Neural progenitor cell (in vitro differentiated cells): ENCODE data around the gene FCMR. TPM values are rescaled to one million over a fixed set of nuclear protein-coding genes. Genes with fewer than 3 reads are reported as not detected.

Experiments used
- DNase-seq: peaks from one replicate; pipeline ENCODE4 v3.0.0-alpha.2; 2016; ENCODE audit warnings: low spot score
- H2AFZ ChIP-seq: fragments of 200-600 bp; sonication (generic); replicated peaks from 2 replicates; pipeline ENCODE4 v1.6.1; 2016; ENCODE audit warnings: antibody characterized with exemption
- H3F3A ChIP-seq: fragments of 200-600 bp; sonication (generic); 2 replicates; pipeline ENCODE4 v1.6.1; 2016; ENCODE audit warnings: antibody characterized with exemption, low read depth
- H3K27ac ChIP-seq: fragments of 200-600 bp; sonication (generic); 2 replicates; pipeline ENCODE4 v1.5.1; 2016; ENCODE audit warnings: mild to moderate bottlenecking
- H3K27me3 ChIP-seq: fragments of 200-600 bp; sonication (generic); 2 replicates; pipeline ENCODE4 v1.6.1; 2016; ENCODE audit warnings: mild to moderate bottlenecking, moderate library complexity
- H3K36me3 ChIP-seq: fragments of 200-600 bp; sonication (generic); 2 replicates; pipeline ENCODE4 v1.5.1; 2016
- H3K4me1 ChIP-seq: fragments of 200-600 bp; sonication (generic); 2 replicates; pipeline ENCODE4 v1.6.1; 2016; ENCODE audit warnings: mixed run types
- H3K4me2 ChIP-seq: fragments of 200-600 bp; sonication (generic); 2 replicates; pipeline ENCODE4 v1.6.1; 2016
- H3K4me3 ChIP-seq: fragments of 200-600 bp; sonication (generic); 2 replicates; pipeline ENCODE4 v1.5.1; 2016
- H3K79me2 ChIP-seq: fragments of 200-600 bp; sonication (generic); 2 replicates; pipeline ENCODE4 v1.6.1; 2016; ENCODE audit warnings: low read depth
- H3K9ac ChIP-seq: fragments of 200-600 bp; sonication (generic); 2 replicates; pipeline ENCODE4 v1.6.1; 2016
- H3K9me3 ChIP-seq: fragments of 200-600 bp; sonication (generic); 2 replicates; pipeline ENCODE4 v1.5.1; 2016; ENCODE audit warnings: low read depth
- H4K20me1 ChIP-seq: fragments of 200-600 bp; sonication (generic); 2 replicates; pipeline ENCODE4 v1.6.1; 2016; ENCODE audit warnings: low read depth
- H3K27ac Mint-ChIP-seq: 3 replicates; pipeline ENCODE4 v1.8.0; 2021; ENCODE audit warnings: mixed read lengths
- H3K27me3 Mint-ChIP-seq: 2 replicates; pipeline ENCODE4 v1.8.0; 2022; ENCODE audit warnings: low read depth, mild to moderate bottlenecking, inconsistent platforms, moderate library complexity, mixed read lengths; ENCODE audit not compliant: insufficient read depth
- H3K36me3 Mint-ChIP-seq: 3 replicates; pipeline ENCODE4 v1.8.0; 2021; ENCODE audit warnings: mixed read lengths
- H3K4me1 Mint-ChIP-seq: 3 replicates; pipeline ENCODE4 v1.8.0; 2021; ENCODE audit warnings: mixed read lengths
- H3K4me3 Mint-ChIP-seq: 3 replicates; pipeline ENCODE4 v1.8.0; 2021; ENCODE audit warnings: mild to moderate bottlenecking, moderate library complexity, mixed read lengths
- H3K9me3 Mint-ChIP-seq: 3 replicates; pipeline ENCODE4 v1.8.0; 2020; ENCODE audit warnings: mixed read lengths
- CTCF ChIP-seq: fragments of 200-600 bp; sonication (generic); IDR thresholded peaks from 2 replicates; pipeline ENCODE4 v1.5.1; 2017; ENCODE audit warnings: antibody characterized with exemption, mild to moderate bottlenecking
- EZH2 ChIP-seq: fragments of 200-600 bp; sonication (generic); IDR thresholded peaks from 2 replicates; pipeline ENCODE4 v1.6.1; 2017; ENCODE audit warnings: antibody characterized with exemption, mild to moderate bottlenecking, moderate library complexity
- EZH2phosphoT487 ChIP-seq: fragments of 200-600 bp; sonication (generic); IDR thresholded peaks from 2 replicates; pipeline ENCODE4 v1.6.1; 2017; ENCODE audit warnings: antibody characterized with exemption
- total RNA-seq: library from RNA; depleted of rRNA; stranded (reverse); fragments of >200 nt; gene quantifications from 2 replicates; pipeline ENCODE4 v1.2.3, GENCODE V29; 2015; ENCODE audit warnings: low replicate concordance

Gene FCMR
- total RNA-seq, 1 donor from 2014 or later: not detected

DNA sequence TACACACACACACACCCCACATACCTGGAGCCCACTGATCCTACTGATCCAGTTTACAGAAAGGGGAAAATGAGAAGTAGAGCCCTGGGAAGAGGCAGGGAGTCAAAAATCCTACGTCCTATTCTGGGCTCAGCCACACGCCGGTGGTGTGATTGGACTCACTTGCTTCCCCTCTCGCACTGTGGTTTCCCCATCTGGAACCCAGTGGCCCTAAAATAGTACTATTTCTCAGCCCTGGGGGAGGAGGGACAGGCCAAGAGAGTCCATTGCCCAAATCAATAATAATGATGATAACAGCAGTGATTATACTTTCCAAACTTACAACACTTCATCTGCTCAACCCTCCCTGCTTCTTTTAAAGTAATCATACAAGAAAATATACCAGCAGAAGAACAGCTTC, 27.5 kb upstream of the FCMR start:
- Mint-ChIP-seq H3K27ac (no peak overlapping the region), H3K36me3 (no peaks in the 10 kb centered on the region), H3K27me3 (peaks cover 8% of the 10 kb centered on the region), H3K4me3 (no peak overlapping the region), H3K4me1 (no peaks in the 10 kb centered on the region), H3K9me3 (no peaks in the 10 kb centered on the region)
- H3K4me3 ChIP-seq: no peak overlapping the region
- H3K36me3 ChIP-seq: no peaks in the 10 kb centered on the region
- no peaks in the 10 kb centered on the region for H3K27me3 ChIP-seq
- no peaks in the 10 kb centered on the region for H3K79me2 ChIP-seq
- H3K27ac ChIP-seq: no peak overlapping the region
- H3K9ac ChIP-seq: no peak overlapping the region
- H3K4me2 ChIP-seq: no peak overlapping the region
- H3K9me3 ChIP-seq: no peaks in the 10 kb centered on the region
- no peaks in the 10 kb centered on the region for H3F3A ChIP-seq
- H3K4me1 ChIP-seq: no peaks in the 10 kb centered on the region
- no peak overlapping the region for H2AFZ ChIP-seq
- no peak for DNase-seq
- no peak for TF ChIP-seq CTCF
- no peak for TF ChIP-seq EZH2
- no peak for TF ChIP-seq EZH2phosphoT487
- no peaks in the 10 kb centered on the region for H4K20me1 ChIP-seq

- no peaks in the 10 kb centered on the region for H3K36me3 Mint-ChIP-seq
- H3K4me2 ChIP-seq: no peak overlapping the region
- H3K4me3 ChIP-seq: no peak overlapping the region
- no peaks in the 10 kb centered on the region for H3K4me1 ChIP-seq
- H3F3A ChIP-seq: no peaks in the 10 kb centered on the region
- no peak overlapping the region for H3K9ac ChIP-seq
- H3K36me3 ChIP-seq: no peaks in the 10 kb centered on the region
- no peak overlapping the region for H3K27ac ChIP-seq
- H4K20me1 ChIP-seq: no peaks in the 10 kb centered on the region
- peaks cover 5% of the 10 kb centered on the region for H3K27me3 Mint-ChIP-seq
- H3K79me2 ChIP-seq: no peaks in the 10 kb centered on the region
- no peaks in the 10 kb centered on the region for H3K27me3 ChIP-seq
- no peak overlapping the region for H3K27ac Mint-ChIP-seq
- H2AFZ ChIP-seq: no peak overlapping the region
- TF ChIP-seq EZH2 (no peak), EZH2phosphoT487 (no peak), CTCF (no peak)
- DNase-seq: no peak
- no peaks in the 10 kb centered on the region for H3K4me1 Mint-ChIP-seq
- no peak overlapping the region for H3K4me3 Mint-ChIP-seq
- no peaks in the 10 kb centered on the region for H3K9me3 ChIP-seq
- no peaks in the 10 kb centered on the region for H3K9me3 Mint-ChIP-seq
Observed at GRCh38 chr1:206947255-206947654, 25.5 kb upstream of the FCMR start.

- H3K36me3 Mint-ChIP-seq: no peaks in the 10 kb centered on the region
- no peaks in the 10 kb centered on the region for H3K9me3 Mint-ChIP-seq
- Histone ChIP-seq H3K4me2 (no peak within 1 kb of the TSS), H3K36me3 (no peaks in the 10 kb centered on the region), H3K4me3 (no peak within 1 kb of the TSS), H3K9me3 (no peaks in the 10 kb centered on the region), H3K27me3 (no peaks in the 10 kb centered on the region), H2AFZ (no peak within 1 kb of the TSS), H3F3A (no peaks in the 10 kb centered on the region), H3K4me1 (no peaks in the 10 kb centered on the region), H4K20me1 (no peaks in the 10 kb centered on the region), H3K79me2 (no peaks in the 10 kb centered on the region), H3K9ac (no peak within 1 kb of the TSS), H3K27ac (no peak within 1 kb of the TSS)
- H3K4me3 Mint-ChIP-seq: no peak within 1 kb of the TSS
- DNase-seq: no peak
- H3K27me3 Mint-ChIP-seq: no peaks in the 10 kb centered on the region
- TF ChIP-seq EZH2 (no peak), CTCF (no peak), EZH2phosphoT487 (no peak)
- no peak within 1 kb of the TSS for H3K27ac Mint-ChIP-seq
- no peaks in the 10 kb centered on the region for H3K4me1 Mint-ChIP-seq
Observed at GRCh38 chr1:206946261-206946660, 24.5 kb upstream of the FCMR start, which contains the start of gene PIGR. Gene PIGR (minus strand): TSS chr1:206946466. CDS start chr1:206940531, 5,935 bp downstream.

DNA sequence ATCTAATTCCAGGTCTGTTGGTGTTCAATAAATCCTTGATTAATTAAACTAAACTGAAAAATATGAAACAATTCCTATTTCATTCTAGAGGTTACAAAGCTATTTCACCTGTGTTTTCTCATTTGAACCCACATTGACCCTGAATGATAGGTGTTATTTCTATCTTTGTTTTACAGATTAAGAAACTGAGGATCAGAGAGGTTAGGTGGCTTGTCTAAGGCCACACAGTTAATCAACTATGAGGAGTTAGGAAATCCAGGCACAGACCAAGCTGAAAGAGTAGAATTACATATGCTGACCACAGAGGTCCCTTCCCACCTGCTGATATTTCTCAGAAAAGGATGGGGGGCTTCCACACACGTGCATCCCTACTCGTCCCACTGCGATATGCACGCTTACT, 24.0 kb upstream of the FCMR start:
- Mint-ChIP-seq H3K4me3 (no peak overlapping the region), H3K36me3 (no peaks in the 10 kb centered on the region), H3K27me3 (no peaks in the 10 kb centered on the region), H3K4me1 (no peaks in the 10 kb centered on the region), H3K27ac (no peak overlapping the region), H3K9me3 (no peaks in the 10 kb centered on the region)
- Histone ChIP-seq H3K9ac (no peak overlapping the region), H3K4me1 (no peaks in the 10 kb centered on the region), H3K27me3 (no peaks in the 10 kb centered on the region), H3K79me2 (no peaks in the 10 kb centered on the region), H3F3A (no peaks in the 10 kb centered on the region), H3K9me3 (no peaks in the 10 kb centered on the region), H2AFZ (no peak overlapping the region), H3K27ac (no peak overlapping the region), H3K36me3 (no peaks in the 10 kb centered on the region), H3K4me2 (no peak overlapping the region), H3K4me3 (no peak overlapping the region), H4K20me1 (no peaks in the 10 kb centered on the region)
- no peak for DNase-seq
- TF ChIP-seq EZH2phosphoT487: no peak
